GM12874 (cell line): ENCODE measurements around the gene ARAP1.

Experiments
- TF ChIP-seq, protein P1 (sequence below): IDR thresholded peaks from 2 replicates; pipeline ENCODE4 v1.5.1; 2011; ENCODE audit warnings: low read depth, mild to moderate bottlenecking, control low read depth, low read length, moderate library complexity; ENCODE audit not compliant: insufficient read depth

ARAP1 gene

GRCh38 chr11:72751116-72752087 is 806 bp downstream of the ARAP1 start:
- TF ChIP-seq, protein P1, sequence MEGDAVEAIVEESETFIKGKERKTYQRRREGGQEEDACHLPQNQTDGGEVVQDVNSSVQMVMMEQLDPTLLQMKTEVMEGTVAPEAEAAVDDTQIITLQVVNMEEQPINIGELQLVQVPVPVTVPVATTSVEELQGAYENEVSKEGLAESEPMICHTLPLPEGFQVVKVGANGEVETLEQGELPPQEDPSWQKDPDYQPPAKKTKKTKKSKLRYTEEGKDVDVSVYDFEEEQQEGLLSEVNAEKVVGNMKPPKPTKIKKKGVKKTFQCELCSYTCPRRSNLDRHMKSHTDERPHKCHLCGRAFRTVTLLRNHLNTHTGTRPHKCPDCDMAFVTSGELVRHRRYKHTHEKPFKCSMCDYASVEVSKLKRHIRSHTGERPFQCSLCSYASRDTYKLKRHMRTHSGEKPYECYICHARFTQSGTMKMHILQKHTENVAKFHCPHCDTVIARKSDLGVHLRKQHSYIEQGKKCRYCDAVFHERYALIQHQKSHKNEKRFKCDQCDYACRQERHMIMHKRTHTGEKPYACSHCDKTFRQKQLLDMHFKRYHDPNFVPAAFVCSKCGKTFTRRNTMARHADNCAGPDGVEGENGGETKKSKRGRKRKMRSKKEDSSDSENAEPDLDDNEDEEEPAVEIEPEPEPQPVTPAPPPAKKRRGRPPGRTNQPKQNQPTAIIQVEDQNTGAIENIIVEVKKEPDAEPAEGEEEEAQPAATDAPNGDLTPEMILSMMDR = no peak

DNA sequence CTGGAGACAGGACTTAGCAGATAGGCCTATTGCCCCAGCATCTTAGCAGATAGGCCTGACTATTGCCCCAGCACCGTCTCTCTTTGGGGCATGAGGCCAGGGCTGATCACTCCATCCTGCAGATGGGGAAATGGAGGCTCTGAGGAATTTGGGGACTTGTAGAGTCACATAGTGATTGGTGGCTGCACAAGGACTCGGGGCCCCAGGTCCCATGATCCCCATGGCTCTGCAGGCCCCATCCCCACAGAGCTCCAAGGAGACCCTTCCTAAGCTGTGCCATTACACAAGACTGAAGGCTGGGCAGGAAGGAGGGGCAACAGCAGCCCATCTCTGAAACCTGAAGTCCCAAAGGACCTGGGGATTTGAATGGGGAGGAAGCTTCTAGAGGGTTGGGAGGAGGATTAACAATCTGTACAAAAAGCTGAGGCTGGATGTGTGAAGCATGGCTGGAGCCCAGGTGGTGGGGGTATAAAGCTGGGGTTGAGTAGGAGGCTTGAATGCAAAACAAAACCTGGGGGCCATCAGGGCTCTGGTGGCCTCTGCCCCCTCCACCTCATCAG is 1.6 kb downstream of the ARAP1 start:
- TF ChIP-seq, protein P1 = no peak

DNA sequence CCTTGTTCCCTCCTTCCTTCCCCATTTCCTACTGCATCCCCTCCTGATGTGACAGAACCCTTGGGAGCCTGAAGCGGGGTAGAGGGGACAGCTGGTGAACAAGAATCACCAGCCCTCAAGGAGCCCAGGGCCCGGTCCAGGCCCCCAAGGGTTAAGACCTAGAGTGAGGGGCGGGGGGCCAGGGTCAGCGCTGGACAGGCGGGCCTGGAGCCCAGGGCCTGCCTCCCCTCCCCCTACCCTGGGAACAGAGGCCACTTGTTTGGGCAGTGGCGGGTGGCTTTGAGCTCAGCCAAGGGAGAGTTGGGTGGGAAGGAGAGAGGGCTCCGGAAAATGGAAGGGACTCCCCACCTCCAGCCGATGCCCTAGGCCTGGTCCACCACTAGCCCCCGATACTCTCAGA is 2.1 kb downstream of the ARAP1 start:
- TF ChIP-seq, protein P1 = no peak

DNA sequence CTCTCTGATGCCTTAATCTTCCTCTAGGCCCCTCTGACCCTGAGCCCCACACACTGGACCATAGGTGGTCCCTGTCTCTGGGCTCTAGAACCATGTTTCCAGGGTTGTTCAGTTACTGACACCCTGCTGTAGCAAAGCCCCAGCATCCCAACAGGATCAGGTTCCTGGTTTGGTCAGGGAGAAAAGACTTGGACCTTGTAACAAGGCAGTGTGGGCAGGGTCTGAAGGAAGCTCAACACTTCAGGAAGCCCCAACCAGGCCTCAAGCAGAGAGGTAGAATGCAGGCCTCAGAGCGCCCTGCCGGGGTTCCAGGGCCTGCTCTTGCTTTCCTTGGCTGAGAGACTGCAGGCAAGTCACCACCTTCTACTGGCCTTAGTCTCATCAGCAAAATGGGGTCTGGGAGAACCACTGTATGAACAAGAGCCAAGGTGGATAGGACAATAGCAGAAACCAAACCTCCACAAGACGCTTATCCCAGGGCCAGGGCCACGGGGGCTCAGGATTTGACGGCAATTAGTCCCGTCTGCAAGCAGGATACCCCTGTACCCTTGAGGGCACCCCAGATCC is 4.8 kb downstream of the ARAP1 start:
- TF ChIP-seq, protein P1 = no peak

- TF ChIP-seq, protein P1 = no peak
These were observed 5.4 kb downstream of the ARAP1 start for GRCh38 chr11:72746821-72747220.

DNA sequence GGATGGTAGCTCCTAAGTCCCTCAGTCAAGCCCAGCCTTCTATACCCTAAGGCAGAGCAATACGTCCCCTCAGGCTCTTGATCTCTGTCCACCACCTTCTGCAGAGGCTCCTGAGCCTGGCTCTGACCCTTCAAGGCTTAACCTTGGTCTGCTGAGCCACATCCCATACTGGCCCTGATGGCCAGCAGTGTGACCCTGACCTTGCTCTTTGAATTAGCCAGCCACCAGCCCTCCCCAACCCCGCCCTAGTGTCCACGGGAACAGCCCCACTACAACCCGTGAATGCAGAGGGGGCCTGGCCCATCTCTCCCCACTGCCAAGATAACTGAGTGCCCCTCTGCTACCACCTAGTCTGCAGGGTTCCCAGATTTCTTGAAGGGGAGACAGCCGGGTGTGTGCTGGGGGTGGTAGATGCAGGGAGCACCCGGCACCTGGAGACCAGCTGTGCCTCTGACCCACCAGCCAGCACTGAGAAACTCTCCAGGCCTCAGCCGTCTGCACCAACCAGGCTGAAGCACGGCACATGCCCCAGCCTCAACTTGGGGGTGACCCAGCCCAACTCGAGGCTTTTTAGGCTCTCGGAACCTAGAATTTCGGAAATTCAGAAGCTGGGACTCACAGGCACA is 6.2 kb downstream of the ARAP1 start:
- TF ChIP-seq, protein P1 = no peak

DNA sequence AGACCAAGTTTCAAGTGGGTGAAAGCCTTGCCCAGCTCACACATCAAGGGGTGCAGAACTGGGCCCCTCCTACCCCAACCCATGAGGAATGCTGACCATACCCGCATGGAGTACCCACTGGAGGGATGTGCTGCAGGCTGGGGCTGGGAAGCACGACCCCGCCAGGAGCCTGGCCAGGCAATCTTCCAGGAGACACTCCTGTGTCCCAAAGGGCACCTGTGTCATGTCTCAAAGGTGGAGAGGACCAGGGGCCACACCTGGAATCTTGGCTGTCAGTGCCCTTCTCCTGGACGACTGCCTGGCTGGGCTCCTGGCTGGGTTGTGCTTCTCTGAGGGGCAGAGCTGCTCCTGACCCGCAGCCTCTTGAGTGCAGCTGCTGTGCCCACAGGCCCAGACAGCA is 6.7 kb downstream of the ARAP1 start:
- TF ChIP-seq, protein P1 = no peak
